ENCODE measurements around the gene AXIN1. TPM values are rescaled to one million over a fixed set of nuclear protein-coding genes. Genes with fewer than 3 reads are reported as not detected.

AXIN1 gene
- total and polyA plus RNA-seq, 8 donors, result 11.7 to 69.2 (median 17.4) TPM

DNA sequence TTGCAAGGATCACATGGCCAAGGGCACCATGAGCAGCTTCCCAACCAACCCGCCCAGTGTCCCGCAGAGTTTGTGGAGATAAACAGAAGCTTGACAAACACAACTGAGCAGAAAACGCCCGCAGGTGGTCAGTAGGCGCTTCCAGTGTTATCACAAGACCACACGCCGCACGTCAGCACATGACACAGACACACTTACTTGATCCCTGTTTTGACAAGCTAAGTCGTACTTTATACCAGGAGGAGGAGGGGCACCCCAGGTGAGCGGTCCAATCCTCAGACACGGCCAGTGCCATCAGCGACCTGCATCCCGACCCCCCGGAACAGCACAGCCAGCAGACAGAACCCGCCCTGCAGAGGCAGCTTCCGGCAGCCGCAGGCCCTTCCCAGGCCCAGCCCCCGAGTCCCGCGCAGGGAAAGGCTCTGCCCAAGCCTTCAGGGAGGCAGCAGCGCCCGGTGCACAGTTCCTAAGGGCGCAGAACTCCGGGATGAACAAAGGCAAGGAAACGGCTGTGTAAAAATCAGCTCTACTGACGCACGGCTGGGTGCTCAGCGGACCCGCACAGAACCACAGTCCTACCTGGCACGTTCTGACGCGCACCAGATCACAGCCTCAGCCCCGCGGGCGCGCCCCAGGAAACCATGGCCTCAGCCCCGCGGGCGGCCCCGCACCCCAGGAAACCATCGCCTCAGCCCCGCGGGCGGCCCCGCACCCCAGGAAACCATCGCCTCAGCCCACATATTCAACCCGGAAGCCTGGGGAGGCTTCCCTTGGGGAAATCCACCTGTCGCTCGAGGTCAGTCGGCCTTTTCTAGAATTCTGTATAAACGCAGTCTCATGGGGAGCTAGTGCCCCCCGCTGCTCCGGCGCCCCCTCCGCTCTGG is 27.8 kb downstream of the AXIN1 start:
- Histone ChIP-seq H3K27ac (peak overlapping the region in 4 of 5 donors; percentile 5 to 88 (median 42)), H3K4me3 (peak overlapping the region in 3 of 4 donors; percentile 17 to 31 (median 24)), H3K9me3 (no peaks in the 10 kb centered on the region), H3K4me1 (peaks cover 39 to 55% (median 53%) of the 10 kb centered on the region in 4 donors), H3K27me3 (no peaks in the 10 kb centered on the region), H3K36me3 (peaks cover 0 to under 1% (median 0%) of the 10 kb centered on the region in 4 donors)
- no peak for TF ChIP-seq POLR2AphosphoS5 (IDR thresholded peaks at IDR 0.05)
- TF ChIP-seq, protein P1, sequence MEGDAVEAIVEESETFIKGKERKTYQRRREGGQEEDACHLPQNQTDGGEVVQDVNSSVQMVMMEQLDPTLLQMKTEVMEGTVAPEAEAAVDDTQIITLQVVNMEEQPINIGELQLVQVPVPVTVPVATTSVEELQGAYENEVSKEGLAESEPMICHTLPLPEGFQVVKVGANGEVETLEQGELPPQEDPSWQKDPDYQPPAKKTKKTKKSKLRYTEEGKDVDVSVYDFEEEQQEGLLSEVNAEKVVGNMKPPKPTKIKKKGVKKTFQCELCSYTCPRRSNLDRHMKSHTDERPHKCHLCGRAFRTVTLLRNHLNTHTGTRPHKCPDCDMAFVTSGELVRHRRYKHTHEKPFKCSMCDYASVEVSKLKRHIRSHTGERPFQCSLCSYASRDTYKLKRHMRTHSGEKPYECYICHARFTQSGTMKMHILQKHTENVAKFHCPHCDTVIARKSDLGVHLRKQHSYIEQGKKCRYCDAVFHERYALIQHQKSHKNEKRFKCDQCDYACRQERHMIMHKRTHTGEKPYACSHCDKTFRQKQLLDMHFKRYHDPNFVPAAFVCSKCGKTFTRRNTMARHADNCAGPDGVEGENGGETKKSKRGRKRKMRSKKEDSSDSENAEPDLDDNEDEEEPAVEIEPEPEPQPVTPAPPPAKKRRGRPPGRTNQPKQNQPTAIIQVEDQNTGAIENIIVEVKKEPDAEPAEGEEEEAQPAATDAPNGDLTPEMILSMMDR (IDR thresholded peaks at IDR 0.05), result no peak
- no peak for TF ChIP-seq POLR2A (IDR thresholded peaks at IDR 0.05)
- no peak for TF ChIP-seq EP300 (IDR thresholded peaks at IDR 0.05)
- 44 to 61% (median 51%) methylated on average over 39 to 55 of the region's 55 CpGs for WGBS, 5 donors
- intact Hi-C loops (cut with DNase I; ENCODE audit: low total_unique reads), result no loop called here
- DNase-seq, result peak in 1 of 2 donors; percentile 75

DNA sequence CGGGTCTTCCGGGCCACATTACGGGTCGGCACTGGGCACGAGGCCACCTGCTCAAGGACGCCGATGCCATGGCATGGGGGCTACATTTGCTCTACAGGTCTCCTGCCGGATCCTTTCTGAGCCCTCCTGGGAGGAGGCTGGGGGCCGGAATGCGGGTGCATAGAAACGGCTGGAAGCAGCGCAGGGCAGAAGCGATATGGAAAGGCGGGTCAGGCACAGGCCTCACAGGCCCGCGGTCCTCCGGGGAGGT is 28.4 kb downstream of the AXIN1 start:
- H3K9me3 ChIP-seq, result no peaks in the 10 kb centered on the region
- TF ChIP-seq EP300 (IDR thresholded peaks at IDR 0.05), result no peak
- TF ChIP-seq POLR2A (IDR thresholded peaks at IDR 0.05), result no peak
- TF ChIP-seq, protein P1 (IDR thresholded peaks at IDR 0.05), result no peak
- TF ChIP-seq POLR2AphosphoS5 (IDR thresholded peaks at IDR 0.05), result no peak
- intact Hi-C loops (cut with DNase I; ENCODE audit: low total_unique reads), result no loop called here
- H3K36me3 ChIP-seq, result peaks cover 0 to 7% (median 3%) of the 10 kb centered on the region in 4 donors
- peaks cover 39 to 55% (median 53%) of the 10 kb centered on the region in 4 donors for H3K4me1 ChIP-seq
- no peak overlapping the region for H3K4me3 ChIP-seq
- peak overlapping the region in 2 of 5 donors; percentile 50 to 88 for H3K27ac ChIP-seq
- no peak for DNase-seq
- WGBS, 5 donors, result 75 to 85% (median 82%) methylated on average over 16 to 17 of the region's 17 CpGs
- H3K27me3 ChIP-seq, result no peaks in the 10 kb centered on the region

DNA sequence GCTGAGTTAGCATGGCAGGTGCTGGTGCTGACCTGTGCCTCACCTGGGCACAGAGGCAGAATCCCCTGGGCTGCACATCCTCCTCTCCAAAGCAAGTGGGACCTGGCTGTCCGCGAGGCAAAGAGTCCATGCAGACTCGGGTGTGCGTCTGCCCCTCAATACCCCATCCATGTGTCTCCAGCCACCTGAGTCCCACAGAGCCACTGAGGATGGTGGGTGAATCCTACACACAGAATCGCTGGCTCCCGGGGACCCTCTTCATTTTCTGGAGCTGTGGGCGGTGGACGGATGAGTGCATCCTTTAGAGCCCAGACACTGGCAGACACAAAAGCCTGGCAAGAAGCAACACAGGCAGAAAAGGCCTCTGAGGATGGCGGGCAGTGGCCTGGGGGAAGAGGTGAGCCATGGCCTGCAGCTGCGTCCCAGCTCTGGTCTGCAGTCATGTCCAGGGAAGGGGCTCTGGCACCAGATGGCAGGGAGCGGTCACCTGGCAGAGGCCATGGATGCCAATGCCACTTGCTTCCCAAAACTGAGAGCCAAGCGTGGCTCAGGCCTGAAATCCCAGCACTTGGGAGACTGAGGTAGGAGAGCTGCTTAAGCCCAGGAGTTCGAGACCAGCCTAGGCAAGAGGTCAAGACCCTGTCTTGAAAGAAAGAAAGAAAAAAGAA is 29.9 kb downstream of the AXIN1 start:
- Histone ChIP-seq H3K4me1 (peaks cover 29 to 42% (median 41%) of the 10 kb centered on the region in 4 donors), H3K36me3 (peaks cover 6 to 20% (median 17%) of the 10 kb centered on the region in 4 donors), H3K4me3 (no peak overlapping the region), H3K27ac (no peak overlapping the region), H3K9me3 (no peaks in the 10 kb centered on the region), H3K27me3 (no peaks in the 10 kb centered on the region)
- 92 to 95% (median 94%) methylated on average over 13 of the region's 13 CpGs for WGBS, 5 donors
- no peak for DNase-seq
- intact Hi-C loops (cut with DNase I; ENCODE audit: low total_unique reads), result no loop called here
- TF ChIP-seq POLR2AphosphoS5 (IDR thresholded peaks at IDR 0.05), result no peak
- TF ChIP-seq POLR2A (IDR thresholded peaks at IDR 0.05), result no peak
- TF ChIP-seq, protein P1 (IDR thresholded peaks at IDR 0.05), result no peak
- no peak for TF ChIP-seq EP300 (IDR thresholded peaks at IDR 0.05)

DNA sequence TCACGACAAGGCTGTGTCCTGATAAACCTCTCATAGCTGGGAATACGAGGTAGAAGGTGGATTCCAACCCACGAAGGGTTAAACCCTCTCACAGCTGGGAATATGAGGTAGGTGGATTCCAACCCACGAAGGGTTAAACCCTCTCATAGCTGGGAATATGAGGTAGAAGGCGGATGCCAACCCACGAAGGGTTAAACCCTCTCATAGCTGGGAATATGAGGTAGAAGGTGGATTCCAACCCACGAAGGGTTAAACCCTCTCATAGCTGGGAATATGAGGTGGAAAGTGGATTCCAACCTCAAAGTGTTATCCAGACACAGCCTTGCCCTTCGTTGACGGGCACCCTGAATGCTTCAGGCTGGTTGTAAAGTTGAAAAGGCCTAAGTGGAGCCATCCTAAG is 31.0 kb downstream of the AXIN1 start:
- no peak for DNase-seq
- Histone ChIP-seq H3K27ac (no peak overlapping the region), H3K36me3 (peaks cover 6 to 28% (median 20%) of the 10 kb centered on the region in 4 donors), H3K4me1 (peaks cover 18 to 33% (median 30%) of the 10 kb centered on the region in 4 donors), H3K4me3 (no peak overlapping the region), H3K27me3 (no peaks in the 10 kb centered on the region), H3K9me3 (no peaks in the 10 kb centered on the region)
- intact Hi-C loops (cut with DNase I; ENCODE audit: low total_unique reads), result no loop called here
- WGBS, 5 donors, result 73 to 85% (median 78%) methylated on average over 9 of the region's 9 CpGs
- TF ChIP-seq POLR2AphosphoS5 (IDR thresholded peaks at IDR 0.05), result no peak
